ENCODE results near the gene EPHB3. TPM values are rescaled to one million over a fixed set of nuclear protein-coding genes. Genes with fewer than 3 reads are reported as not detected.

Gene EPHB3
- total and polyA plus RNA-seq, 10 of the 15 experiments (the other 5 are each of a cell fraction or from before 2014, with no cell fraction given): 0.09 TPM; not detected in 9

DNA sequence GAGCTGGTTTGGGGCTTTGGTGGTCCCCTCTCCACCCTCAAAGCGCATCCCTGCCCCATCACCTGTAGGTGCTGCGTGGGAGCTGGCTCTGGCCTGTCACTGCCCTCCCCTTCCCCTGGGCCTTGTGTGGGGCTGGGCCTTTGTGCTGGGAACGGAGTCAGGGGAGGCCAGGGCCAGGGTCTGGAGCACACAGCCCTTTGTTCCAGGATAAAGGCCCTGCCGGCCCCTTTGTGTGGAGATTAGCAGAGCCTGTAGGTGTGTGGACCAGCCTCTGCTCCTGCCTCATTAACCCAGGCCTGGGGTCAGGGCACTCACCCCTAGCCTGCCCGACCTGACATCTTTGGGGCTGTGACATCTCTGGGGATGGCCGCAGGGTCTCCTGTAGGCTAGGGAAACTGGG lies 8.9 kb downstream of the EPHB3 start:
- H3K79me2 ChIP-seq (ENCODE audit: control insufficient read depth, insufficient read depth, low read length): no peaks in the 10 kb centered on the region
- no peaks in the 10 kb centered on the region for H3K36me3 ChIP-seq (ENCODE audit: control insufficient read depth in 2 of 2, insufficient read depth in 2 of 2, low read length in 1 of 2)
- POLR2A ChIA-PET: no interaction called here
- SMC1A ChIA-PET (ENCODE audit: uncharacterized antibody, unreplicated experiment): no interaction called here
- peaks cover 5 to 13% of the 10 kb centered on the region in 2 experiments for H3K27me3 ChIP-seq (replicated peaks in 1 of 2; ENCODE audit: control insufficient read depth in 2 of 2, insufficient read depth in 2 of 2, low read length in 1 of 2)
- no peaks in the 10 kb centered on the region for H3K9me3 ChIP-seq (replicated peaks; ENCODE audit: control insufficient read depth, insufficient read depth, low read length)
- H2AFZ ChIP-seq (ENCODE audit: control insufficient read depth, low read depth, low read length): no peak overlapping the region
- no peaks in the 10 kb centered on the region for H4K20me1 ChIP-seq (ENCODE audit: control insufficient read depth, insufficient read depth)
- no peak overlapping the region for H3K4me2 ChIP-seq (ENCODE audit: control insufficient read depth, insufficient read depth)
- no peak overlapping the region for H3K27ac ChIP-seq (ENCODE audit: control insufficient read depth, insufficient read depth)
- DNase-seq (ENCODE audit: low read depth, low spot score): no peak
- RAD21 ChIA-PET (ENCODE audit: unreplicated experiment): no interaction called here
- TF ChIP-seq E4F1 (IDR thresholded peaks at IDR 0.05; ENCODE audit: borderline replicate concordance, partially characterized antibody): no peak
- no peak for TF ChIP-seq NFYB (IDR thresholded peaks at IDR 0.05; ENCODE audit: insufficient read depth, low read depth, low read length)
- TF ChIP-seq GATAD2B (conservative IDR thresholded peaks at IDR 0.05; ENCODE audit: low read depth): no peak
- no peak for TF ChIP-seq CREB1 (IDR thresholded peaks at IDR 0.05; ENCODE audit: low read depth)
- no peak for TF ChIP-seq SRF (IDR thresholded peaks at IDR 0.05; ENCODE audit: low read depth in 2 of 2, low read length in 2 of 2)
- H3K9ac ChIP-seq (ENCODE audit: control insufficient read depth, insufficient read depth, low read length): no peak overlapping the region
- no peak for FAIRE-seq
- CTCF ChIA-PET: no interaction called here
- no peak overlapping the region for H3K4me3 ChIP-seq
- no TSS peak for BruUV-seq (replicated peaks)
- intact Hi-C loops (cut with micrococcal nuclease; ENCODE audit: unreplicated experiment) (no loop called here), in situ Hi-C loops (cut with MboI) (no loop called here)
- H3K4me1 ChIP-seq (ENCODE audit: control insufficient read depth, insufficient read depth, low read length): no peaks in the 10 kb centered on the region
- WGBS (ENCODE audit: insufficient coverage, insufficient replicate concordance, low lambda C conversion rate, missing lambda C conversion rate): 19% methylated on average over 6 of the region's 6 CpGs
- ATAC-seq: no peak

Data from GM12878 (cell line).